A549 (cell line): ENCODE data around the gene ZFPM1. TPM values are rescaled to one million over a fixed set of nuclear protein-coding genes. Genes with fewer than 3 reads are reported as not detected.
A peak's percentile ranks its signal among the peaks of the same experiment; 100 is the strongest.

Experiments
- ATAC-seq, 2 experiments: fragments of 200-7000 bp in 1 of 2; fragments of >200 bp in 1 of 2; cut with Nextera tagmentation in 1 of 2; cut with Tn5 transposase in 1 of 2; 3 replicates each; pipeline versions ENCODE4 v1.8.0 to v1.9.1; 2018 to 2020; ENCODE audit warnings: mild to moderate bottlenecking in 1 of 2, moderate library complexity in 1 of 2
- CTCF ChIA-PET: fragments of 300-600 bp; sonication (Branson Sonifier 250); formaldehyde crosslinking; extraction: SDS; loops from one replicate; lab custom pipeline; 2021; ENCODE audit warnings: antibody characterized with exemption, inconsistent platforms; lab: Yijun Ruan, JAX
- POLR2A ChIA-PET: fragments of 350-600 bp; formaldehyde crosslinking; extraction: SDS; loops from one replicate; lab custom pipeline; 2021; ENCODE audit warnings: antibody characterized with exemption, inconsistent platforms; lab: Yijun Ruan, JAX
- DNase-seq, 2 experiments: peaks; one replicate each; pipeline versions ENCODE4 v3.0.0 to v3.0.0-alpha.2; 2011 to 2016; ENCODE audit warnings: low read depth in 1 of 2, low spot score in 1 of 2
- FAIRE-seq: peaks from 2 replicates; lab custom pipeline; 2011; peaks lifted over from hg19 to GRCh38; lab: Jason Lieb, UNC
- H3K27ac ChIP-seq, 2 experiments: fragments of >200 bp; sonication (Bioruptor Twin); formaldehyde crosslinking; 3 replicates each; pipeline ENCODE4 v1.5.1; 2016 to 2017
- H3K4me1 ChIP-seq: fragments of >200 bp; sonication (Bioruptor Twin); formaldehyde crosslinking; 3 replicates; pipeline ENCODE4 v1.6.1; 2016
- H3K4me2 ChIP-seq: fragments of >200 bp; sonication (Bioruptor Twin); formaldehyde crosslinking; 3 replicates; pipeline ENCODE4 v1.6.1; 2016
- H3K4me3 ChIP-seq: fragments of >200 bp; sonication (Bioruptor Twin); formaldehyde crosslinking; 3 replicates; pipeline ENCODE4 v1.5.1; 2016
- H3K9me3 ChIP-seq: fragments of >200 bp; sonication (Bioruptor Twin); formaldehyde crosslinking; 3 replicates; pipeline ENCODE4 v1.6.1; 2016
- CBX8 ChIP-seq: fragments of 200-600 bp; sonication (generic); IDR thresholded peaks from 2 replicates; pipeline ENCODE4 v1.6.1; 2016
- CEBPB ChIP-seq, 2 experiments: fragments of >200 bp in 1 of 2; sonication (Bioruptor Twin) in 1 of 2; formaldehyde crosslinking in 1 of 2; IDR thresholded peaks; 2 replicates each; pipeline ENCODE4 v1.6.1; 2012 to 2016
- CHD2 ChIP-seq: fragments of 150-350 bp; IDR thresholded peaks from 2 replicates; pipeline ENCODE4 v1.6.1; 2014; ENCODE audit warnings: low read length; ENCODE audit not compliant: partially characterized antibody
- CHD4 ChIP-seq: fragments of 200-600 bp; sonication (generic); IDR thresholded peaks from 2 replicates; pipeline ENCODE4 v1.6.1; 2016; ENCODE audit warnings: antibody characterized with exemption, mild to moderate bottlenecking, borderline replicate concordance
- E2F6 ChIP-seq: IDR thresholded peaks from 2 replicates; pipeline ENCODE4 v1.6.1; 2012; ENCODE audit warnings: low read depth, borderline replicate concordance
- EHMT2 ChIP-seq: fragments of 200-600 bp; sonication (generic); IDR thresholded peaks from 2 replicates; pipeline ENCODE4 v1.6.1; 2016; ENCODE audit warnings: antibody characterized with exemption, low read depth, mild to moderate bottlenecking, moderate library complexity
- EP300 ChIP-seq, 2 experiments: fragments of >200 bp; sonication (Bioruptor Twin); formaldehyde crosslinking; IDR thresholded peaks; 2 replicates in 1 of 2; 3 replicates in 1 of 2; pipeline ENCODE4 v1.6.1; 2016 to 2017
- FOSB ChIP-seq: fragments of 250-450 bp; sonication (Bioruptor Pico); IDR thresholded peaks from 2 replicates; pipeline ENCODE4 v1.5.0; 2020; ENCODE audit warnings: mild to moderate bottlenecking, moderate library complexity
- FOXS1 ChIP-seq: fragments of 250-450 bp; sonication (Bioruptor Pico); IDR thresholded peaks from 2 replicates; pipeline ENCODE4 v1.5.0; 2020; ENCODE audit warnings: mild to moderate bottlenecking, moderate library complexity
- HDAC2 ChIP-seq: fragments of 200-600 bp; sonication (generic); IDR thresholded peaks from 2 replicates; pipeline ENCODE4 v1.6.1; 2016
- HEYL ChIP-seq: fragments of 250-450 bp; sonication (Bioruptor Pico); IDR thresholded peaks from 2 replicates; pipeline ENCODE4 v1.8.0; 2021; ENCODE audit warnings: mild to moderate bottlenecking, moderate library complexity
- HOXA7 ChIP-seq: fragments of 250-450 bp; sonication (Bioruptor Pico); IDR thresholded peaks from 2 replicates; pipeline ENCODE4 v1.5.0; 2020; ENCODE audit warnings: mild to moderate bottlenecking, moderate library complexity
- JUN ChIP-seq, 2 experiments: fragments of >200 bp; sonication (Bioruptor Twin); formaldehyde crosslinking; IDR thresholded peaks; 2 replicates in 1 of 2; 3 replicates in 1 of 2; pipeline ENCODE4 v1.6.1; 2016 to 2017
- KDM5A ChIP-seq: fragments of 200-600 bp; sonication (generic); IDR thresholded peaks from 2 replicates; pipeline ENCODE4 v1.6.1; 2016; ENCODE audit warnings: antibody characterized with exemption, mild to moderate bottlenecking
- MAFK ChIP-seq: fragments of 450-650 bp; IDR thresholded peaks from 2 replicates; pipeline ENCODE4 v1.6.1; 2014; ENCODE audit not compliant: partially characterized antibody
- MAX ChIP-seq: IDR thresholded peaks from 2 replicates; pipeline ENCODE4 v1.6.1; 2012
- MYC ChIP-seq: IDR thresholded peaks from 2 replicates; pipeline ENCODE4 v1.6.1; 2012; ENCODE audit warnings: mild to moderate bottlenecking, inconsistent platforms, low read length, improper control_type of control experiment, borderline replicate concordance
- NPAS2 ChIP-seq: fragments of 250-450 bp; sonication (Bioruptor Pico); IDR thresholded peaks from 2 replicates; pipeline ENCODE4 v1.8.0; 2022; ENCODE audit warnings: mild to moderate bottlenecking, moderate library complexity, borderline replicate concordance
- NR3C1 ChIP-seq: fragments of >200 bp; sonication (Bioruptor Twin); formaldehyde crosslinking; IDR thresholded peaks from 3 replicates; pipeline ENCODE4 v1.6.1; 2017
- PHF8 ChIP-seq: fragments of 200-600 bp; sonication (generic); IDR thresholded peaks from 2 replicates; pipeline ENCODE4 v1.6.1; 2016; ENCODE audit warnings: low read depth, mild to moderate bottlenecking, antibody characterized with exemption, moderate library complexity, borderline replicate concordance
- RCOR1 ChIP-seq: fragments of 150-350 bp; IDR thresholded peaks from 2 replicates; pipeline ENCODE4 v1.6.1; 2014; ENCODE audit warnings: antibody characterized with exemption, low read length, low read depth
- REST ChIP-seq: fragments of 200-600 bp; sonication (generic); IDR thresholded peaks from 2 replicates; pipeline ENCODE4 v1.6.1; 2016; ENCODE audit warnings: antibody characterized with exemption, mild to moderate bottlenecking, moderate library complexity
- SREBF2 ChIP-seq: fragments of 450-650 bp; IDR thresholded peaks from 2 replicates; pipeline ENCODE4 v1.6.1; 2014; ENCODE audit warnings: mild to moderate bottlenecking, moderate library complexity
- TP53 ChIP-seq: fragments of 250-450 bp; sonication (Bioruptor Pico); IDR thresholded peaks from 2 replicates; pipeline ENCODE4 v1.5.0; 2021; ENCODE audit warnings: mild to moderate bottlenecking, moderate library complexity
- USF2 ChIP-seq: fragments of 450-650 bp; IDR thresholded peaks from 2 replicates; pipeline ENCODE4 v1.6.1; 2014; ENCODE audit warnings: antibody characterized with exemption
- ZC3H11A ChIP-seq: fragments of 450-650 bp; IDR thresholded peaks from 2 replicates; pipeline ENCODE4 v1.6.1; 2014; ENCODE audit warnings: antibody characterized with exemption, mild to moderate bottlenecking
- ZFP36 ChIP-seq: fragments of 450-650 bp; IDR thresholded peaks from 2 replicates; pipeline ENCODE4 v1.6.1; 2014; ENCODE audit warnings: borderline replicate concordance; ENCODE audit not compliant: partially characterized antibody
- ZNF302 ChIP-seq: fragments of 250-450 bp; sonication (Bioruptor Pico); IDR thresholded peaks from 2 replicates; pipeline ENCODE4 v1.9.0; 2021; ENCODE audit warnings: inconsistent platforms, mild to moderate bottlenecking, moderate library complexity
- whole genome bisulfite sequencing: methylation state at CpG from one replicate; pipeline ENCODE4 v1.1.6; 2017; ENCODE audit errors: missing lambda C conversion rate; 5-methylcytosine and 5-hydroxymethylcytosine counted together
- polyA plus RNA-seq, 4 experiments: library from polyadenylated mRNA; depleted of rRNA in 3 of 4; stranded (reverse); fragments of >200 nt; fragmentation: RNase III in 1 of 4; extraction: RNeasy Plus Mini Kit Qiagen cat#74134 plus additional on column Dnase treatment in 1 of 4; gene quantifications; 2 replicates in 3 of 4; 3 replicates in 1 of 4; pipeline ENCODE4 v1.2.3, GENCODE V29; 2011 to 2017

The ZFPM1 gene
- polyA plus RNA-seq, 2 of the 4 experiments (the other 2 are of a cell fraction): 0.36 to 2.5 TPM

- H3K27ac ChIP-seq: no peak overlapping the region
- H3K9me3 ChIP-seq: no peaks in the 10 kb centered on the region
- H3K4me2 ChIP-seq: no peak overlapping the region
- FAIRE-seq (no peak), DNase-seq (no peak), ATAC-seq (no peak)
- TF ChIP-seq KDM5A (no peak), FOSB (CRISPR knock-in tag) (no peak), PHF8 (no peak), HOXA7 (CRISPR knock-in tag) (no peak), ZC3H11A (no peak), EP300 (IDR thresholded peaks at IDR 0.05) (no peak), NPAS2 (CRISPR knock-in tag) (no peak), MYC (no peak), CHD2 (no peak), SREBF2 (no peak), E2F6 (no peak), MAX (no peak), FOXS1 (no peak)
- POLR2A ChIA-PET: no interaction called here
- CTCF ChIA-PET: no interaction called here
- H3K4me3 ChIP-seq: no peak overlapping the region
- WGBS: 85% methylated on average over 12 of the region's 12 CpGs
- H3K4me1 ChIP-seq: peaks cover 19% of the 10 kb centered on the region; the same call in 2 of the 3 replicates
Measured at GRCh38 chr16:88531346-88531745, 78.3 kb downstream of the ZFPM1 start.

- no peak for FAIRE-seq
- no peak for ATAC-seq
- no peak overlapping the region for H3K4me3 ChIP-seq
- TF ChIP-seq SREBF2: no peak
- no peak for TF ChIP-seq HDAC2
- no peak for TF ChIP-seq RCOR1
- no peak for TF ChIP-seq NR3C1
- TF ChIP-seq ZNF302 (CRISPR knock-in tag): no peak
- TF ChIP-seq HEYL (CRISPR knock-in tag): no peak
- TF ChIP-seq CHD4: no peak
- no peak for TF ChIP-seq TP53 (CRISPR knock-in tag)
- no peak for TF ChIP-seq EHMT2
- no peak for TF ChIP-seq JUN (IDR thresholded peaks at IDR 0.05)
- H3K4me2 ChIP-seq: no peak overlapping the region
- no peak overlapping the region for H3K27ac ChIP-seq
- WGBS: 95% methylated on average over 23 of the region's 34 CpGs
- ChIA-PET CTCF (interaction anchor here (1.7 kb wide), 1 partner anchor 95 kb away, joined by 6 read pairs; no protein-coding TSS in a partner anchor), POLR2A (no interaction called here)
- DNase-seq: no peak
- peaks cover 19% of the 10 kb centered on the region; the same call in 2 of the 3 replicates for H3K4me1 ChIP-seq
- no peaks in the 10 kb centered on the region for H3K9me3 ChIP-seq
Measured at GRCh38 chr16:88531931-88532433, 78.9 kb downstream of the ZFPM1 start.

GRCh38 chr16:88532434-88533241 is 79.6 kb downstream of the ZFPM1 start:
- no peak overlapping the region; the same call in 2 of the 3 replicates for H3K4me2 ChIP-seq
- no peak for TF ChIP-seq HEYL (CRISPR knock-in tag)
- no peak for TF ChIP-seq CBX8
- TF ChIP-seq USF2: no peak
- no peak for TF ChIP-seq HDAC2
- no peak for TF ChIP-seq MAFK
- TF ChIP-seq REST: no peak
- TF ChIP-seq CEBPB (IDR thresholded peaks at IDR 0.05): no peak
- no peak for TF ChIP-seq ZFP36

More at GRCh38 chr16:88532434-88533241, 79.6 kb downstream of the ZFPM1 start:
- H3K4me1 ChIP-seq: peaks cover 18% of the 10 kb centered on the region; the same call in 2 of the 3 replicates
- peak overlapping the region in 1 of 2 experiments; percentile 99; a peak in 1 of 6 replicates for H3K27ac ChIP-seq
- ChIA-PET CTCF (interaction anchor here (1.7 kb wide), 1 partner anchor 95 kb away, joined by 6 read pairs; no protein-coding TSS in a partner anchor), POLR2A (no interaction called here)
- no peak for ATAC-seq
- H3K9me3 ChIP-seq: no peaks in the 10 kb centered on the region
- no peak overlapping the region; the same call in 2 of the 3 replicates for H3K4me3 ChIP-seq
- FAIRE-seq: no peak
- DNase-seq: no peak
- WGBS: 94% methylated on average over 14 of the region's 37 CpGs
